Peyer's patch (tissue), 4 donors: ENCODE data around the gene TMEM267.

Source experiments
- POLR2A ChIP-seq, 2 donors: fragments of 450-650 bp; IDR thresholded peaks; one replicate each; pipeline ENCODE4 v1.5.1; 2017; ENCODE audit warnings: antibody characterized with exemption in 2 of 2, mild to moderate bottlenecking in 2 of 2, moderate library complexity in 2 of 2
- TF ChIP-seq, protein P1 (sequence below), 6 experiments: fragments of 450-650 bp in 4 of 6; fragments of 200-600 bp in 2 of 6; sonication (generic) in 1 of 6; IDR thresholded peaks; one replicate each; pipeline ENCODE4 v1.5.1; 2017 to 2019; ENCODE audit warnings: antibody characterized with exemption in 6 of 6, mild to moderate bottlenecking in 3 of 6, moderate library complexity in 1 of 6

DNA sequence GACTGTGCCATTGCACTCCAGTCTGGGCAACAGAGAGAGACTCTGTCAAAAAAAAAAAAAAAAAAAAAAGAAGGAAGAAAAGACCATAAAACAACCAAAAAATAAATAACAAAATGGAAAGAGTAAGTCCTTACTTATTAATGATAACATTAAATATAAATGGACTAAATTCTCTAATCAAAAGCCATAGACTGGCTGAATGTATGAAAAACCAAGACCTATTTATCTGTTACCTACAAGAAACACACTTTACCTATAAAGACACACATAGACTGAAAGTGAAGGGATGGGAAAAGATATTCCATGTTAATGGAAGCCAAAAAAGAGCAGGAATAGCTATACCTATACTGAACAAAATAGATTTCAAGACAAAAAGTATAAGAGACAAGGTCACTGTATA lies 16.6 kb downstream of the TMEM267 start:
- TF ChIP-seq, protein P1, sequence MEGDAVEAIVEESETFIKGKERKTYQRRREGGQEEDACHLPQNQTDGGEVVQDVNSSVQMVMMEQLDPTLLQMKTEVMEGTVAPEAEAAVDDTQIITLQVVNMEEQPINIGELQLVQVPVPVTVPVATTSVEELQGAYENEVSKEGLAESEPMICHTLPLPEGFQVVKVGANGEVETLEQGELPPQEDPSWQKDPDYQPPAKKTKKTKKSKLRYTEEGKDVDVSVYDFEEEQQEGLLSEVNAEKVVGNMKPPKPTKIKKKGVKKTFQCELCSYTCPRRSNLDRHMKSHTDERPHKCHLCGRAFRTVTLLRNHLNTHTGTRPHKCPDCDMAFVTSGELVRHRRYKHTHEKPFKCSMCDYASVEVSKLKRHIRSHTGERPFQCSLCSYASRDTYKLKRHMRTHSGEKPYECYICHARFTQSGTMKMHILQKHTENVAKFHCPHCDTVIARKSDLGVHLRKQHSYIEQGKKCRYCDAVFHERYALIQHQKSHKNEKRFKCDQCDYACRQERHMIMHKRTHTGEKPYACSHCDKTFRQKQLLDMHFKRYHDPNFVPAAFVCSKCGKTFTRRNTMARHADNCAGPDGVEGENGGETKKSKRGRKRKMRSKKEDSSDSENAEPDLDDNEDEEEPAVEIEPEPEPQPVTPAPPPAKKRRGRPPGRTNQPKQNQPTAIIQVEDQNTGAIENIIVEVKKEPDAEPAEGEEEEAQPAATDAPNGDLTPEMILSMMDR (IDR thresholded peaks at IDR 0.05) = no peak
- no peak for TF ChIP-seq POLR2A (IDR thresholded peaks at IDR 0.05)
